ENCODE results near the gene SNX32. TPM values are rescaled to one million over a fixed set of nuclear protein-coding genes. Genes with fewer than 3 reads are reported as not detected.

SNX32 gene
- total RNA-seq, 1 donor, result under 0.01 TPM

- TF ChIP-seq CTCF (IDR thresholded peaks at IDR 0.05; ENCODE audit: insufficient read depth, low read depth, low read length), result no peak
- no peak for DNase-seq (ENCODE audit: low read depth)
- H3K4me3 ChIP-seq (ENCODE audit: low read depth, low read length), result no peak overlapping the region
These were observed 29.5 kb downstream of the SNX32 start for GRCh38 chr11:65862941-65863888.

GRCh38 chr11:65863889-65864705 is 30.3 kb downstream of the SNX32 start:
- no peak overlapping the region for H3K4me3 ChIP-seq (ENCODE audit: low read depth, low read length)
- TF ChIP-seq CTCF (IDR thresholded peaks at IDR 0.05; ENCODE audit: insufficient read depth, low read depth, low read length), result no peak

GRCh38 chr11:65864706-65865471 is 31.1 kb downstream of the SNX32 start:
- no peak for TF ChIP-seq CTCF (IDR thresholded peaks at IDR 0.05; ENCODE audit: insufficient read depth, low read depth, low read length)
- DNase-seq (ENCODE audit: low read depth), result no peak
- no peak overlapping the region for H3K4me3 ChIP-seq (ENCODE audit: low read depth, low read length)

More at GRCh38 chr11:65863889-65864705, 30.3 kb downstream of the SNX32 start:
- DNase-seq (ENCODE audit: low read depth), result no peak

GRCh38 chr11:65865550-65866172 is 31.9 kb downstream of the SNX32 start:
- TF ChIP-seq CTCF (IDR thresholded peaks at IDR 0.05; ENCODE audit: insufficient read depth, low read depth, low read length), result no peak
- no peak for DNase-seq (ENCODE audit: low read depth)
- no peak overlapping the region for H3K4me3 ChIP-seq (ENCODE audit: low read depth, low read length)

- no peak overlapping the region for H3K4me3 ChIP-seq (ENCODE audit: low read depth, low read length)
- DNase-seq (ENCODE audit: low read depth), result no peak
- no peak for TF ChIP-seq CTCF (IDR thresholded peaks at IDR 0.05; ENCODE audit: insufficient read depth, low read depth, low read length)
These were observed 32.9 kb downstream of the SNX32 start for GRCh38 chr11:65866509-65867283.

Data from fibroblast of villous mesenchyme (primary cell).